HG03439 (cell line): Measurements from ENCODE around the gene FAM131B.

Experiments
- ATAC-seq: cut with Tn5 transposase; IDR thresholded peaks from one replicate; pipeline ENCODE4 v1.9.1; 2021; ENCODE audit warnings: mild to moderate bottlenecking, moderate library complexity; ENCODE audit not compliant: unreplicated experiment

The FAM131B gene

DNA sequence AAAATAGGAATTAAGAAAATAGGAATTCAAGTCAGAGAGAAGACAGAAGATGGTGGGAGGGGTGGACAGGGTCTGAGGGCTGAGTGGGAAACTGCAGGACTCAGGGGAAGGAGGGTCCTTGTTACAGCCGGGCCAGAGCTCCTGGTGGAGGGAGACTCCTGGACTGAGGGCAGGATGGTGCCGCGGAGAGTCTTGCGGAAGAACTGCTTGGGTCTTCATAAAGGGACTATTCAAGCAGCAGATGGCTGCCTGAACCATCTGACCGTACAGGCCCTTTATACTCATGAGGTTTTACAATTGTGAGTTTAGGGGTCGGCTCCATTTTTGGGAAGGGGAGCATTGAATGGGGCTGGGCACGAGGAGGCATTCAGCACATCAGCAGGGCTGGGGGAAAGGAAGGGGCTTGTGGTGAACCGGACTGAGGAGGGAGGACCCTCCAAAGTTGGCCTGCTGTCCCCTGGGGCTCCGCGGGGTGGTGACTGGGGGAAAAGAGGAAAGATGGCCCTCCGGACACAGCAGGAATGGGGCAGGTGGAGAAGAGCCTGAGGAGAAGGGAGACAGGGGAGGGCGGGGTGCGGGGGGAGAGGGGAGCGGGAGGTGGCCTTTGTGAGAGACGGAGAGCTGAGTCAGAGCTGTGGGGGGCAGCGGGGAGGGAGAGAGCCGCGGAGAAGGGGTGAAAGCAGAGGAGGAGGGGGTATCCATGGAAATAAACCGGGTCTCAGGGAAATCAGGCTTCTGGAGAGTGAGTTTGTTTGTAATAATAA lies 1.5 kb downstream of the FAM131B start:
- ATAC-seq = no peak

DNA sequence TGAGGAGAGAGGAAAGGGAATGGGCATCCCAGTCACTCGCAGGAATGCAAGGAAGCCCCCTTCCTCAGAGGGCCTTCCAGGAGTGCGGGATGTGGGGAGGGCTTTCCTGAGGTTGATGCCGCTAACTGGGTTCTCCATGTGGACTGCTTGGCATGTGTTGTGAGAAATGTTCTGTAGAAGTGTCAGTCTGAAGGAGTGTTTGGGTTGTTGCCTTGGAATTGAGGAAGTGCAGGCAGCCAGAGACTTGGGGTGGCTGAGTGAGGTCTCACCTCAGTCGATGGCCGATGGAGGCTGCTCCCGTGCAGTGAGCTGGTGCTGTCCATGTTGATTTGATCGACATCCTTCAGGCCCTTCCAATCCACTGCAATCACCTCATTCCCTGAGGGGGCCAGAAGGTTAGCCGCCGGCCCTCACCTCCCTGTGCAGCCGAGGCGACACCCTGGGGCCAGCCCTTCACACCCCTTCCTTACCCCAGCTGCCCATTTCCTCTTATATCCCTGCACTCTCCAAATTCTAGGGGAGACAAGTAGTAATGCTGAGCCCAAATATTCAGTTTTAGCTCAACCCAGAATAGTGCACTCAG lies 2.7 kb downstream of the FAM131B start:
- ATAC-seq = no peak

DNA sequence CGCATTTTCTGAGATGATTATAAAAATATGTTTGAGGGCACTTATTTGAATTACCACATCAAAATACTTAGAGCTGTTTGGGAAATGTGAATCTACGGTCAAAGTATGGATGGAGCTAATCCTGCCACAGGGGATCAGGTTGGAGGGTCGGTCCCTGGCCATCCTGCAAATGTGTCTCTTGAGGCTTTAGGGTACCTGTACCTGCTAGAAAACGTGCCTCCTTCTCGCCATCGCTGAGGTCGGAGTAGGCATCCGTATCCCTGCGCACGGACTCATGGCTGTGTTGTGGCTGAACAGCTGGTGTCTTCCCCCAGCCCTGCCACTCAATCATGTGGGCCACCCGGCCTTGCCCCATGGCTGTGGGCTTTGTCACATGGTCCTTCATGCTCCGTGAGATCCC lies 3.9 kb downstream of the FAM131B start:
- no peak for ATAC-seq

DNA sequence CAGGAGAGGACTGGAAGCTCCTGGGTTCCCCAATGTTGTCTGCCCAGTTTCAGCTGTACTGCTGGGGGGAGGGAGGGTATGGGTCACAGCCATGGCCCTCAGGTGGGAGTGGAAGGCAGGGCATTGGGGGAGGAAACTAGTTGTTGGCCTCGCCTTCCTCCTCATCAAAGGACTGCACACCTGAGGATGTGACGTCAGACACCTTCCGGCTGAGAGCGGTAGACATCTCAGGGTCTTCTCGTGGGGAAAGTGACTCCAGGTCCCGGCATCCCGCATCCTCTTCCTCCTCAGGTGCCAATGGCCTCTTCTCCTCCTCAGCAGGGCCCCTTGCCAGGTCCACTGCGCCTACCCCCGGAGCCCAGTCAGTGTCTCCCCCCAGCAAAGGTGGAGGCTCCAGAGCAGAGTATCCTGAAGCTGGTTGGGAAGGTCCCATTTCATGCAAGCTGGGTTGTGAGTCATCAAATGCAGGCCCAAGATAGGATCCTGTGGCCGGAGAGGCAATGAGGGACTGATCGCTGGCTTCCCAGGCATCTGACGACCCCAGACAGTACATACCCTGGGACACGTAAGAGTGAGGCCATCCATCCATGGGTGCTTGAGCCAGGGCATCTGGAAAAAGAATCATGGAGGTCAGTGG lies 6.0 kb downstream of the FAM131B start:
- ATAC-seq = no peak

DNA sequence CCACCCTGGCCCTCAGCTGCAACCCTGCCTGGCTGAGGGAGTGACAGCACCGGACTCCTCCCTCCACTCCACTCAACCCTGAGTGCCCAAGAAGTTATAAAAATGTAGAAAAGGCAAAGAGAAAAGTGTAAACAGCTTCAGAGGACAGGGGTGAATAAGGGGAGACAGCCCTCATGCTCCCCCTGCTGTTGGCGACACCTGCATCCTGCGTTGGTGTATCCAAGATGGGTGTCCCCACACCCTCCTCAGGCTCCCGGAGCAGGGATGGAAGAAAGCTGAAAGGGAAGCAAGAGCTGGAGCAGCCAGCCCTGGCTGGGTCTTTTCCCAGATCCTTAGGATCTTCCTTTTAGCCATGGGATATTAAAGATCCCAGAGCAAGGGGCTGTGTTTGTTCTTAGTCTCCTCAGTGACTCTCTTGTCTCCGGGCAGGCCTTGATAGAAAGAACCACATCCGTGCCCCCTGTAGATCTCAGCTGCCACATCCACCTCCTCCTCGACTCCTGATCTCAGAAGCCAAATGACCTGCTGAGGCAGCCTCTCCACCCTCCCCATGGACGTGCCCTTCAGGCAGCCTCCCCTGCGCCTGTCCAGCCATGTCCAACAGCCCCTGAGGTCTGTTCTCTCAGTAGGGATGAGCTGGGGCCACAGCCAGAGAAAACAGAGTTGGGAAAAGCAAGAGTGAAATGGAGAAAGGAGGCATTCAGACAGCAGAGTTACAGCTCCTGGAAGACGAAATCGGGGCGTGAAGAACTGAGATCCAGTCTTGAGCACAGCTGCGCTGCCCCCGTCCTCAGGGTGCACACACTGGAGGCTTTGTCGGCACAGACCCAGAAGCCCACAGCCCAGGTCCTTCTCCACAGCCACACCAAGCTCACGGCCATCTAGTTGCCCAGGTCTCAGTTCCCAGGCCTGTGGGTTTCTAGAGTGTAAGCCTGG lies 6.8 kb downstream of the FAM131B start:
- no peak for ATAC-seq

DNA sequence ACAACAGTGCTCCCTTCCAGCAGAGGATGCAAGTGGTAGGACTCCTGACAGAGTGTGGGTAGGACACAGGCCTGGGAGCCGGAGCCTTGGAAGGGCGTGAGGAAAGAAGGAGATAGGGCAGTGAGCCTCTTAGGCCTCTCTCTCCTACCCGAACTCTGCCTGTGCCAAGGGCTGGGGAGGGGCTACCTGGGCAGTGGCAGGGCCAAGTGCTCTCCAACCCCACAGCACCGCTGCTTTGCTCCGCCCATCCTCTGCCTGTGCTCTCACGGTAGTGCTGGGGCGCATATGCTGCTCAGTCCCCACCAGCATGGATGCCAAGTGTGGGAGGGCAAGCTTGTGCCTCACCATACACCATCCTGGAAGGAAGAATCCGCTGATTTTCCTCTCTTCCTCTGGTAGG lies 7.5 kb downstream of the FAM131B start:
- ATAC-seq = no peak

DNA sequence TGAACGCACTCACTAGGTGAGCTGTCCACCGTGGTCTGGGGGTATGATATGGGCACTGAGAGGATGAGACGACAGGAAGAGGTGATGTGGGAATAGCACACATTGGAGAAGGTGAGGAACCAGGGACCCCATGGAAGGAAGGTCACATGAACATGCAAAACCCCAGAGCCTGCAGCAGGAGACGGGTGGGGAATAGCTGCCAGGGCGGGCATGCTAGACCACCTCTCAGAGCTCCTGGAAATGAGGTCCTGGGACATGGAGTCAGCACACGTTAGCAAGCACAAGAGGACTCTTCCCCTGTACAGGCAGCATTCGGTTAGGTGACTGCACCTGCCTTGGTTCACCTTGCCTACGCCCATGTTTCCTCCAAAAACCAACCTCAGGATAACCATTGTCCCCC lies 8.1 kb downstream of the FAM131B start:
- ATAC-seq = no peak

DNA sequence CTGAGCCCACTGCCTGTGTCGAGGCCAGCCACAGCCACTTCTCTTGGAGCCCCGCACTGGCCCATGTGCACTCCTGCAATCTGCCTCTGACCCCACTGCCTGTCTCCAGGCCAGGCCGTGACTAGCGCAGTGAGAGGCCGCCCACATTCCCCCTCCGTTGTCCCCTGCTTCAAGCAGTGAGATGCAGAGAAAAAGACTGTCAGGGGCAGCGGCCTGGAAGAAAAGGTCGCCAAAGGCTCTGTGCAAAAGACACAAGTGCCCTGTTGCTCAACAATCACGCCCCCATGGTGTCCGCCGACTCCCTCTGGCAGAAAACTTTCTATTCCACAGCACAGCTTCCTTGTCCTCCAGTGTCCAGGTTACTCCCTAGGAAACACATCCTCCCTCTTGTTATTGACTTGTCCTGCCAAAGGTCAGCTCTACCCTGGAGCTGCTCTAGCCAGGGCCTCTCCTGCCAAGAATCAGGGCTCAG lies 9.9 kb downstream of the FAM131B start:
- ATAC-seq = no peak

DNA sequence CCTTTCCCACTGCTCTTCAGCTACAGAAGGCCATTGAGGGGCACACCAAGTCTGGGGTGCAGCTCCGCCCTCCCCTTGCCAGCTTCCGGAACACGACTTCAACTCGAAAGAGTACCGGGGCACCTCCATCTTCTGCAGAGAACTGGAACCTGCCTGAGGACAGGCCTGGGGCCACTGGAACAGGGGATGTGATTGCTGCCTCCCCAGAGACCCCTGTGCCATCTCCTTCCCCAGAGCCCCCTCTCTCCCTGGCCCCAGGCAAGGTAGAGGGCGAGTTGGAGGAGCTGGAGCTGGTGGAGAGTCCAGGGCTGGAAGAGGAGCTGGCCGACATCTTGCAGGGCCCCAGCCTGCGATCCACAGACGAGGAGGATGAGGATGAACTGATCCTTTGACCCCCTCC lies 10.9 kb downstream of the FAM131B start:
- no peak for ATAC-seq

DNA sequence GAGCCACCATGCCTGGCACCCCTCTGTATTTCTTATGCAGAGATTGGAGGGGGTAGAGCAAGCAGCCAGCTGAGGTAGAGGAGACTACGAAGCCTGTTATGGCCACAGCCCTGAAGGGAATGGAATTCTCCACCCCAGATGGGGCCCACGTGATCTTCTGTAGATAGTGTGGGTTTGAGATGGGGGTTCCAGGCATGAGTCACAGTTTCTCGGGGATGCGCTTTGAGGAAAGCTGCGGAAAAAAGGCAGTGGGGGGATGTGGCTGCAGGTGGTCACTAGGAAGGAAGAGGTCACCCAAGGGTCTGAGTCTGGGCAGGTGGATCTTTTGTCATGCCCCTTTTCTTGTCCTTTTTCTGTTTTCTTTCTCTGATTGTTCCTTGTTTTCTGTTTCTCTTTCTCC lies 11.5 kb downstream of the FAM131B start:
- no peak for ATAC-seq

DNA sequence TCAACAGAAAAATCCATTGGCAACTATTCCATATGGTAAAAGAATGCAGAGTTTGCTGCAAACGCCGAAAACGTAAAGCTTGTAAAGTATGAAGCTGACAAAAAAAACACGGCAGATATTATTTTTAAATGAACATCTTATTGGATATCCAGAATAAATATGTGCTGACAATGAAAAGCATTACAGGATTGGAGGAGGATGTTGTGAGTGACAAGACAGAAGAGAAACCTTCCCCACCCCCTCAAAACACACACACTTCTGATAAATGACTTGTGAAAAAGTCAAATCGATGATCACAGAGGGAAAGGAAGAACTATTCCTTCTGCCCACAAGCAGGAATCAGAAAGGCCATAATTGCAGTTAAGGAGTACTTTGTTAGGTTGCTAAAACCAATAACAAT lies 14.6 kb downstream of the FAM131B start:
- ATAC-seq = no peak

DNA sequence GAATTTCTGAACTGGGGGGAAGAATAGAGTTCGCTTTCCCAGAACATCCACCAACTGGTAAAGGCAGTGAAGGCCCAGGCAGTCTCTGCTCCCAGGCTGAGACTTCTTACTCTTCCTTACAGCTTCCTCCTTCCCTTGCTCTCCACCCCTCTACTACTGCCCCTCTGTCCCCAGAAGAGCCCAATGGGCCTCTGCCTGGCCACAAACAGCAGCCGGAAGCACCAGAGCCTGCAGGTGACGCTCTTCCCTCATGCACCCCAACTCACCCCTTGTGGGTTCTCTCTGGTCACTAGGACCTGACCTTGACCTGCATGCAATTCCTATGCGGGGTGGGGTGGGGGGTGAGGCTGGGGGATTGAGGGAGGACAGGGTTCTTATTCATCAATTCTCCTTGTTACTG lies 16.5 kb downstream of the FAM131B start:
- ATAC-seq = no peak

DNA sequence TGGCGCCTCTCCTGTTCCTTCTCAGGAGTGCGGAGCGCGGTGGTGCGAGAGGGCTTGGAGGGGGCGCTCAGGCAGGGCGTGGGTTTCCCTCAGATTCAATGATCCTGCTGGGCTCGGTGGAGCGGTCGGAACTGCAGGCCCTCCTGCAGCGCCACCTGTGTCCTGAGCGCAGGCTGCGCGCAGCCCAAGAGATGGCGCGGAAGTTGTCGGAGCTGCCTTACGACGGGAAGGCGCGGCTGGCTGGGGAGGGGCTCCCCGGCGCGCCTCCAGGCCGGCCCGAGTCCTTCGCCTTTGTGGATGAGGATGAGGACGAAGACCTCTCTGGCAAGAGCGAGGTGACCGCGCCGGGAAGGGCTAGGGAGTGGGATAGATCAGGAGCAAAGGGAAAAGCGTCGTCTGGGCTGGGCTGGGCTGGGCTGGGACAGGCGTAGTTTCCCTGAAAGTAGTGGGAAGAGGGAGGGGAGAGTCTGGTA lies 17.0 kb downstream of the FAM131B start:
- no peak for ATAC-seq

DNA sequence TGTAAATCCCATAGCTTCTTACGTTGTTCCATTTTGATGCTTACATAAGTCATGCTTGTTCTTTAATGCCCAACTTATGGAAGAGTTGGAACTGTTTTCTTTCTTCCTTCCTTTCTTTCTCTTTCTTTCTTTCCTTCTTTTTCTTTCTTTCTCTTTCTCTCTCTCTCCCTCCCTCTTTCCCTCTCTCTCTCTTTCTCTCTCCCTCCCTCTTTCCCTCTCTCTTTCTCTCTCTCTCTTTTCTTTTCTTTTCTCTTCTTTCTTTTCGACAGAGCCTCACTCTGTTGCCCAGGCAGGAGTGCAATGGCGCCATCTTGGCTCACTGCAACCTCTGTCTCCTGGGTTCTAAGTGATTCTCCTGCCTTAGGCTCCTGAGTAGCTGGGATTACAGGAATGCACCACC lies 18.9 kb downstream of the FAM131B start:
- ATAC-seq = no peak

DNA sequence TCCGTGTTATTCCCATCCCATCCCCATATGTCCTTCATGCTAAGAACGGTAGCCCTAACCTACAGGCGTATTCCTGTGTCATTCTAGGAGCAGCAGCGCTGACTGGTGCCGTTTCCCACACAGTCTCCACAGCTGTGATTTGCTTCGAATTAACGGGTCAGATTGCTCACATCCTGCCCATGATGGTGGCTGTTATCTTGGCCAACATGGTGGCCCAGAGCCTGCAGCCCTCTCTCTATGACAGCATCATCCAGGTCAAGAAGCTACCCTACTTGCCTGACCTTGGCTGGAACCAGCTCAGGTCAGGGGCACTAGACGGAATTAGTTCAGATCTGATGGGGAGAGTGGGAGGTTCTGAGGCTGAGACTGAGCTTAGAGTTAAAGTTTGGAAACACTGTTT lies 20.7 kb downstream of the FAM131B start:
- no peak for ATAC-seq

DNA sequence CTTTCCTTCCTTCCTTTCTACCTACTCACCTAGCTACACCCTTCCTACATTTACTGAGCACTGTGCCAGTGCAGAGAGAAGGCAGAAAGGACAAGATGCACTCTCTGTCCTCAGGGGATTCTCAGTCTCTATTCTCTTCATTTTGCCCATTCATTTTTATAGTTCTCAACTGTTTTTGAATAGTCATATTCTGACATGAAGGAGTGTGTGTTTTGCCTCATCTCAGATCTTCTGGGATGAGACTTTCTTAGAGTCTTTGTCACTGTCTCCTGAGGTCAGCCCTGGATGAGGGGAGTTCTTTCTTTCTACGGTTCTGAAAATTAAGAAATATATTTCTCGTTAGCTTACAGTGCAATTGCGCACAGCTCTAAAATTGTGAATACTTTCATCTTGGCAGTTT lies 25.3 kb downstream of the FAM131B start:
- ATAC-seq = no peak

DNA sequence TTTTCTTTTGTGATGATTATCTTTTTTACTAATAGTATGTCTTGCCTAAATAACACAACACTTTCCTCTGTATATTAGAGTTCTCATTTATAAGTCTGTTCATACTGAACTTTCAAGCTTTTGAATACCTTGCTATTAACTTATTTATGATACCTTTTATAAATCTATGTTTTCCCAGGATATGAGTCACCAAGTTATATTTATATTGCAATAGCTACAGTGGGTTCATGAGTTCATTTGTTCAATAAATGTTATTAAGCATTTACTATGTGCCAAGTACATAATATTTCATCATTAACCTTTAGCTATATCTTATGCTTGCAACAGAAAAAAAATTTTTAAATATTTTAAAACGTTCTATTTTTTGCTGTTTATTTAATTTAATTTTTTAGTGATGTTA lies 28.3 kb downstream of the FAM131B start:
- no peak for ATAC-seq

DNA sequence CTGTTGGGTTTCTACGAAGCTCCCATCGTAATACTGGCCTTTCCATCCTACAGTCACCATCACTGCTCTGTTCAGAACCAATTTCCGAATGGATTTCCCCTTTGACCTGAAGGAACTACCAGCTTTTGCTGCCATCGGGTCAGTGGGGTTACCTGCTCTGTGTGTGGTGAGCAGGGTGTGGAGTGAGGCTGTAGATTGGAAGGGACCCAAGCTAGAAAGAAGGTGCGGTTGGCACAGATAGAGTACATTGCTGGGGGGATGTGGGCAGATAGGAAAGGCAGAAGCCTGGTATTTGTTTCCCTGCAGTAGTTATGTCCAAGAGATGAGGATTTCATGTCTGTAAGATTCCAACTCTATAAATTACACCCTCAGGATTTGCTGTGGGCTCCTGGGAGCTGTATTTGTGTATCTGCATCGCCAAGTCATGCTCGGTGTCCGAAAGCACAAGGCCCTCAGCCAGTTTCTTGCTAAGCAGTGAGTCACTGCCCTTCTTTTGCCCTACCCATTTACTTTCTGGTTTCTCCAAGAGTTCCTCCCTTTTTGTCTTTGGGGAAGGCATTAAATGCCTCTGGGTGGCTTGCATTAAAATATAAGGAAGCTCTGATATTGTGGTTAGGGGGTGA lies 31.2 kb downstream of the FAM131B start:
- ATAC-seq = no peak

DNA sequence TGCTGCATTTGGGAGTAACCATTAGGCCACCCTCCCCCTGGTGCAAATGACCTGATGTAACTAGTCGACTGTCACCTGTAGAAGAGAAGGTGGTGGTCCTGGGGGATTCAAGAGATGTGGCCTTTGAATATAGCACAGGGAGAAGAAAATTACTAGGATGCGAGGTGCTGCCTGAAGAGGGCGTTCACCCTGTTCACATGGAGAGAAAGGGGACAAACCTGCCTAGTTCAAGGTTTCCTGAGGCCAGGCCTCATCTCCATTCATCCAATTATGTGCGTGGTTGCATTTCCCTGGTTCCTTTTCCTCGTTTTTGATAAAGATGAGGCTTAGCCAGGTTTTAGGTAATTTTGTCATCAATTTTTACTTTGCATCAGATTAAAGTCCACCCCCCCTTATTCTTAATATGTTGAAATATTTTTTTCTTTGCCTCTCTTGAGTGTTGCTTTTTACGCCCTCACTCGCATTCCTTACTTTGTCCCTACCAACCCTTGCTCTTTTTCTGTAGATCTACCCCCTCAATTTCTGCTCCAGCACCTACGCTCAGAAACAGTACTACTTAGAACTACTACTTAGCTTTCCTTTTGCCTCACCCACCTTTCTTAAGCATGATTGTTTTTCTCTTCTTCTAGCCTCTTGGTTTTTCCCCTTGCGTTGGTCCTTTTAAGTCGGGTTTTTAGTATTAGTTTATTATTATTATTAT lies 32.9 kb downstream of the FAM131B start:
- no peak for ATAC-seq

DNA sequence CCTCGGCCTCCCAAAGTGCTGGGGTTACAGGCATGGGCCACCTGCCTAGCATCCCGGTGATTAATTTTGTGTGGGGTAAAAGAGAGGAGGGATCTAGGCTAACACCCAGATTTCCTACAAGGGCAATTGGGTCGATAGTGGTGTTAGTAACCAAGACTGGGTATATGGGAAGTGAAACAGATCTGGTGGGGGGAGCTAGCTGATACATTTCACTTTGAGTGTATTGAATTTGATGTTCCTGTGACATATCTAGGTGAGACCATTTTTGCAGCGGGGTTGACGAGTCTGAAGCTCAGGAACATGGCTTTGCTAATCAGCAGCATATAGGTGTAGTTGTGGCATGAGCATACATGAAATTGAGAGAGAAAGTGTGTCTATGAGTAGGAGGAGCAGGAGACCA lies 34.6 kb downstream of the FAM131B start:
- no peak for ATAC-seq
